OCI-LY3 (cell line): ENCODE data around the gene OTOG.

Source experiments
- EZH2phosphoT487 ChIP-seq: fragments of 200-600 bp; shearing (Covaris generic); IDR thresholded peaks from 2 replicates; pipeline ENCODE4 v1.6.1; 2018; ENCODE audit warnings: antibody characterized with exemption, mixed run types, low read depth
- TF ChIP-seq, protein P1 (sequence below): fragments of 200-600, 300-600 bp; sonication (generic); IDR thresholded peaks from 2 replicates; pipeline ENCODE4 v1.5.1; 2014; ENCODE audit warnings: antibody characterized with exemption, low read length, low read depth

DNA sequence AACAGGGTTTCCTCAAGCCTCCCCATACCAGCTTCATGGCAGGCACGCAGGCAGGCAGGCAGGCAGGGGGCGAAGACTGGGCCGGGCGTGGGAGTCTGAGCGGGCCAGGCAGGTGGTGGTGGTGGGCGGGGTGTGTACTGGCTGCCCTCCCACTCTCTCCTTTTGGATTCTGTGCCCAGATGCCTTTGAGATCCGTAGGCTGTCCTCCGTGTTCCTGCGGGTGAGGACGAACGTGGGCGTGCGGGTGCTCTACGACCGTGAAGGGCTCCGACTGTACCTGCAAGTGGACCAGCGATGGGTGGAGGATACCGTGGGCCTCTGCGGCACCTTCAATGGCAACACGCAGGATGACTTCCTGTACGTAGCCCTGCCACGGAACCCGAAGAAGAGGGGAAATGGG lies 23.0 kb downstream of the OTOG start:
- TF ChIP-seq, protein P1, sequence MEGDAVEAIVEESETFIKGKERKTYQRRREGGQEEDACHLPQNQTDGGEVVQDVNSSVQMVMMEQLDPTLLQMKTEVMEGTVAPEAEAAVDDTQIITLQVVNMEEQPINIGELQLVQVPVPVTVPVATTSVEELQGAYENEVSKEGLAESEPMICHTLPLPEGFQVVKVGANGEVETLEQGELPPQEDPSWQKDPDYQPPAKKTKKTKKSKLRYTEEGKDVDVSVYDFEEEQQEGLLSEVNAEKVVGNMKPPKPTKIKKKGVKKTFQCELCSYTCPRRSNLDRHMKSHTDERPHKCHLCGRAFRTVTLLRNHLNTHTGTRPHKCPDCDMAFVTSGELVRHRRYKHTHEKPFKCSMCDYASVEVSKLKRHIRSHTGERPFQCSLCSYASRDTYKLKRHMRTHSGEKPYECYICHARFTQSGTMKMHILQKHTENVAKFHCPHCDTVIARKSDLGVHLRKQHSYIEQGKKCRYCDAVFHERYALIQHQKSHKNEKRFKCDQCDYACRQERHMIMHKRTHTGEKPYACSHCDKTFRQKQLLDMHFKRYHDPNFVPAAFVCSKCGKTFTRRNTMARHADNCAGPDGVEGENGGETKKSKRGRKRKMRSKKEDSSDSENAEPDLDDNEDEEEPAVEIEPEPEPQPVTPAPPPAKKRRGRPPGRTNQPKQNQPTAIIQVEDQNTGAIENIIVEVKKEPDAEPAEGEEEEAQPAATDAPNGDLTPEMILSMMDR = no peak
- TF ChIP-seq EZH2phosphoT487 = no peak
